MCF 10A (cell line): Measurements from ENCODE around the gene NUP62. TPM values are rescaled to one million over a fixed set of nuclear protein-coding genes. Genes with fewer than 3 reads are reported as not detected.

Source experiments
- BruUV-seq: library from RNA; stranded (reverse); fragments of 400-500 nt; replicated peaks from 2 replicates; lab custom pipeline; 2021; lab: Mats Ljungman, UMichigan
- CTCF ChIA-PET: fragments of 300-600 bp; sonication (Branson Sonifier 250); formaldehyde crosslinking; extraction: SDS; loops from one replicate; lab custom pipeline; 2021; ENCODE audit warnings: antibody characterized with exemption, inconsistent platforms; lab: Yijun Ruan, JAX
- POLR2A ChIA-PET: fragments of 300-600, 350-650 bp; sonication (Branson Sonifier 250); formaldehyde crosslinking; extraction: SDS; loops from one replicate; lab custom pipeline; 2020; ENCODE audit warnings: antibody characterized with exemption, inconsistent platforms; lab: Yijun Ruan, JAX
- DNase-seq: peaks from one replicate; pipeline ENCODE4 v3.0.0-alpha.2; 2018; ENCODE audit not compliant: unreplicated experiment
- H3K27ac Mint-ChIP-seq: one replicate; pipeline ENCODE4 v1.8.0; 2022; ENCODE audit warnings: mild to moderate bottlenecking, low read depth, mixed read lengths; ENCODE audit not compliant: unreplicated experiment
- H3K27me3 Mint-ChIP-seq: one replicate; pipeline ENCODE4 v1.8.0; 2022; ENCODE audit warnings: mixed read lengths; ENCODE audit not compliant: insufficient read depth, unreplicated experiment
- H3K36me3 Mint-ChIP-seq: one replicate; pipeline ENCODE4 v1.8.0; 2022; ENCODE audit warnings: mild to moderate bottlenecking, moderate library complexity, mixed read lengths; ENCODE audit not compliant: insufficient read depth, unreplicated experiment
- H3K4me1 Mint-ChIP-seq: one replicate; pipeline ENCODE4 v1.8.0; 2022; ENCODE audit warnings: mixed read lengths; ENCODE audit not compliant: insufficient read depth, unreplicated experiment
- H3K4me3 Mint-ChIP-seq: one replicate; pipeline ENCODE4 v1.8.0; 2022; ENCODE audit warnings: mild to moderate bottlenecking, moderate library complexity, mixed read lengths; ENCODE audit not compliant: unreplicated experiment
- H3K9me3 Mint-ChIP-seq: one replicate; pipeline ENCODE4 v1.8.0; 2022; ENCODE audit warnings: mixed read lengths; ENCODE audit not compliant: unreplicated experiment
- CTCF ChIP-seq: fragments of 200-600 bp; IDR thresholded peaks from one replicate; pipeline ENCODE4 v1.8.0; 2022; ENCODE audit warnings: antibody characterized with exemption, mild to moderate bottlenecking; ENCODE audit not compliant: unreplicated experiment
- intact Hi-C: fragments of 100-400 bp; cut with micrococcal nuclease; formaldehyde crosslinking; loops from 2 replicates; pipeline ENCODE4 v1.14.1; 2022
- total RNA-seq: library from RNA; stranded (reverse); gene quantifications from 2 replicates; pipeline ENCODE4 v1.2.3, GENCODE V29; 2022

The NUP62 gene
- total RNA-seq, 1 experiment from 2014 or later = 44.9 TPM

- Mint-ChIP-seq H3K36me3 (no peaks in the 10 kb centered on the region), H3K27ac (no peak overlapping the region), H3K4me3 (no peak overlapping the region), H3K27me3 (peaks cover 12% of the 10 kb centered on the region), H3K4me1 (peaks cover 14% of the 10 kb centered on the region), H3K9me3 (no peaks in the 10 kb centered on the region)
- ChIA-PET CTCF (interaction anchor here (0.7 kb wide), 1 partner anchor 998 kb away, joined by 3 read pairs; no protein-coding TSS in a partner anchor), POLR2A (interaction anchor here (0.6 to 1.0 kb wide), 3 partner anchors 11 to 380 kb away, joined by 3 read pairs; no protein-coding TSS in a partner anchor)
- TF ChIP-seq CTCF = no peak
- no peak for DNase-seq
- intact Hi-C loops = no loop called here
- BruUV-seq = no TSS peak
Measured at GRCh38 chr19:49894879-49895565, 34.3 kb downstream of the NUP62 start.

GRCh38 chr19:49894011-49894664, 35.2 kb downstream of the NUP62 start:
- Mint-ChIP-seq H3K27ac (no peak overlapping the region), H3K36me3 (no peaks in the 10 kb centered on the region), H3K4me1 (peaks cover 14% of the 10 kb centered on the region), H3K9me3 (no peaks in the 10 kb centered on the region), H3K4me3 (no peak overlapping the region), H3K27me3 (peaks cover 12% of the 10 kb centered on the region)
- no peak for TF ChIP-seq CTCF
- DNase-seq = no peak
- intact Hi-C loops = no loop called here
- CTCF ChIA-PET = interaction anchor here (0.7 kb wide), 1 partner anchor 999 kb away, joined by 3 read pairs; no protein-coding TSS in a partner anchor
- POLR2A ChIA-PET = no interaction called here
- BruUV-seq = no TSS peak

GRCh38 chr19:49892716-49893115, 36.6 kb downstream of the NUP62 start:
- no TSS peak for BruUV-seq
- Mint-ChIP-seq H3K27ac (no peak overlapping the region), H3K4me3 (no peak overlapping the region), H3K27me3 (peaks cover 12% of the 10 kb centered on the region), H3K36me3 (no peaks in the 10 kb centered on the region), H3K9me3 (no peaks in the 10 kb centered on the region), H3K4me1 (peaks cover 12% of the 10 kb centered on the region)
- no peak for TF ChIP-seq CTCF
- DNase-seq = no peak
- intact Hi-C loops = no loop called here
- POLR2A ChIA-PET = no interaction called here
- CTCF ChIA-PET = no interaction called here

GRCh38 chr19:49891393-49891792, 37.9 kb downstream of the NUP62 start:
- POLR2A ChIA-PET = no interaction called here
- Mint-ChIP-seq H3K4me1 (no peaks in the 10 kb centered on the region), H3K27me3 (peaks cover 8% of the 10 kb centered on the region), H3K36me3 (peaks cover 2% of the 10 kb centered on the region), H3K4me3 (no peak overlapping the region), H3K27ac (no peak overlapping the region), H3K9me3 (no peaks in the 10 kb centered on the region)
- intact Hi-C loops = no loop called here
- TF ChIP-seq CTCF = no peak
- no TSS peak for BruUV-seq
- no peak for DNase-seq
- CTCF ChIA-PET = no interaction called here
